Endothelial cell of umbilical vein (primary cell): Measurements from ENCODE around the gene ANKMY2. TPM values are rescaled to one million over a fixed set of nuclear protein-coding genes. Genes with fewer than 3 reads are reported as not detected.

Experiments
- BruUV-seq: library from RNA; stranded (reverse); fragments of 400-500 nt; replicated peaks from 2 replicates; lab custom pipeline; 2021; lab: Mats Ljungman, UMichigan
- CTCF ChIA-PET: fragments of 300-600, 350-600 bp; sonication (Branson Sonifier 250); formaldehyde crosslinking; loops from one replicate; lab custom pipeline; 2021; ENCODE audit warnings: antibody characterized with exemption, inconsistent platforms; lab: Charles Lee
- POLR2A ChIA-PET: fragments of 300-600, 350-600 bp; sonication (Branson Sonifier 250); formaldehyde crosslinking; loops from one replicate; lab custom pipeline; 2021; ENCODE audit warnings: antibody characterized with exemption, inconsistent platforms; lab: Charles Lee
- DNase-seq: peaks from one replicate; pipeline ENCODE4 v3.0.0-alpha.2; 2011; ENCODE audit warnings: low read depth, low spot score
- FAIRE-seq: peaks from 2 replicates; lab custom pipeline; 2011; peaks lifted over from hg19 to GRCh38; lab: Jason Lieb, UNC
- H2AFZ ChIP-seq: 2 replicates; pipeline ENCODE4 v1.6.0; 2012; ENCODE audit warnings: low read depth, low read length, control low read depth, inconsistent platforms
- H3K27ac ChIP-seq: 2 replicates; pipeline ENCODE4 v1.5.1; 2011; ENCODE audit warnings: low read depth, mild to moderate bottlenecking, control low read depth, low read length, moderate library complexity; ENCODE audit not compliant: insufficient read depth
- H3K27me3 ChIP-seq, 2 experiments: 2 replicates each; pipeline versions ENCODE4 v1.6.0 to v1.6.1; 2011; ENCODE audit warnings: low read length in 2 of 2, mixed read lengths in 1 of 2; ENCODE audit not compliant: control insufficient read depth in 2 of 2, insufficient read depth in 2 of 2
- H3K36me3 ChIP-seq, 2 experiments: 2 replicates in 1 of 2; 3 replicates in 1 of 2; pipeline ENCODE4 v1.5.1; 2011; ENCODE audit warnings: low read length in 2 of 2, mild to moderate bottlenecking in 1 of 2, moderate library complexity in 1 of 2; ENCODE audit not compliant: control insufficient read depth in 2 of 2, insufficient read depth in 2 of 2; ENCODE audit errors: extremely low read depth in 1 of 2
- H3K4me1 ChIP-seq: 3 replicates; pipeline ENCODE4 v1.5.1; 2011; ENCODE audit warnings: mild to moderate bottlenecking, low read length; ENCODE audit not compliant: control insufficient read depth, insufficient read depth; ENCODE audit errors: extremely low read depth
- H3K4me2 ChIP-seq: 2 replicates; pipeline ENCODE4 v1.6.1; 2011; ENCODE audit warnings: low read length, control low read depth, mixed read lengths; ENCODE audit not compliant: insufficient read depth
- H3K4me3 ChIP-seq, 3 experiments: fragments of 200-600 bp in 1 of 3; sonication (generic), shearing (Covaris generic) in 1 of 3; replicated peaks in 1 of 3; 2 replicates each; pipeline ENCODE4 v1.5.1; 2011 to 2016; ENCODE audit warnings: control low read depth in 3 of 3, low read length in 3 of 3, mild to moderate bottlenecking in 2 of 3, inconsistent platforms in 1 of 3, low read depth in 1 of 3, moderate library complexity in 1 of 3; ENCODE audit not compliant: insufficient read depth in 1 of 3
- H3K79me2 ChIP-seq: 2 replicates; pipeline ENCODE4 v1.6.0; 2012; ENCODE audit warnings: low read length, inconsistent platforms; ENCODE audit not compliant: control insufficient read depth, insufficient read depth
- H3K9ac ChIP-seq: replicated peaks from 2 replicates; pipeline ENCODE3; 2011; ENCODE audit warnings: low read length, control low read depth; ENCODE audit not compliant: insufficient read depth; ENCODE audit errors: extremely low read depth
- H3K9me1 ChIP-seq: replicated peaks from 3 replicates; pipeline ENCODE4 v1.6.0; 2011; ENCODE audit warnings: mild to moderate bottlenecking, low read length; ENCODE audit not compliant: control insufficient read depth, insufficient read depth; ENCODE audit errors: extremely low read depth
- H3K9me3 ChIP-seq: replicated peaks from 2 replicates; pipeline ENCODE4 v1.5.1; 2012; ENCODE audit warnings: low read length, inconsistent platforms; ENCODE audit not compliant: control insufficient read depth, insufficient read depth
- H4K20me1 ChIP-seq: replicated peaks from 2 replicates; pipeline ENCODE3; 2011; ENCODE audit warnings: mild to moderate bottlenecking, low read length; ENCODE audit not compliant: control insufficient read depth, insufficient read depth; ENCODE audit errors: extremely low read depth
- EZH2 ChIP-seq: IDR thresholded peaks from 2 replicates; pipeline ENCODE4 v1.6.1; 2012; ENCODE audit warnings: borderline replicate concordance, low read depth, mild to moderate bottlenecking, moderate library complexity, low read length, inconsistent platforms; ENCODE audit not compliant: severe bottlenecking
- FOS ChIP-seq: IDR thresholded peaks from 2 replicates; pipeline ENCODE4 v1.6.1; 2011; ENCODE audit warnings: mild to moderate bottlenecking, low read length, moderate library complexity, borderline replicate concordance; ENCODE audit not compliant: insufficient read depth
- GATA2 ChIP-seq: IDR thresholded peaks from 2 replicates; pipeline ENCODE4 v1.7.0; 2011; ENCODE audit warnings: low read depth, mild to moderate bottlenecking, moderate library complexity, mixed read lengths, low read length; ENCODE audit not compliant: insufficient read length, insufficient read depth
- JUN ChIP-seq: IDR thresholded peaks from 2 replicates; pipeline ENCODE4 v1.6.1; 2011; ENCODE audit warnings: borderline replicate concordance, low read depth; ENCODE audit not compliant: insufficient read length, insufficient read depth
- MYC ChIP-seq: IDR thresholded peaks from one replicate; pipeline ENCODE4 v1.6.1; 2011; ENCODE audit warnings: mild to moderate bottlenecking, low read depth, low read length
- POLR2A ChIP-seq: IDR thresholded peaks from 2 replicates; pipeline ENCODE4 v1.6.1; 2012; ENCODE audit warnings: low read depth, mild to moderate bottlenecking, control low read depth, low read length
- POLR2AphosphoS5 ChIP-seq: IDR thresholded peaks from 2 replicates; pipeline ENCODE4 v1.6.1; 2012; ENCODE audit warnings: low read depth, mild to moderate bottlenecking, control low read depth, low read length, moderate library complexity; ENCODE audit not compliant: insufficient read depth
- dilution Hi-C: fragments of 300-500 bp; cut with MboI; formaldehyde crosslinking; loops from one replicate; pipeline ENCODE4 v1.15.0; 2019; ENCODE audit warnings: low sequenced_read_pairs; ENCODE audit not compliant: extremely low pct_ligation_motif_present
- intact Hi-C: fragments of 100-400 bp; cut with micrococcal nuclease; formaldehyde crosslinking; loops from one replicate; pipeline ENCODE4 v1.10.0; 2022
- polyA plus RNA-seq, 4 experiments: library from polyadenylated mRNA; depleted of rRNA in 3 of 4; stranded (reverse) in 3 of 4; unstranded in 1 of 4; fragments of >200 nt; gene quantifications; 2 replicates each; pipeline versions ENCODE4 v1.2.1 to v1.2.3, GENCODE V29; 2011 to 2012; ENCODE audit warnings: missing spikeins in 1 of 4
- total RNA-seq: library from RNA; stranded (reverse); gene quantifications from 2 replicates; pipeline ENCODE4 v1.2.3, GENCODE V29; 2021
- TF ChIP-seq, protein P1 (sequence below), 2 donors: IDR thresholded peaks; 1 replicate in 1 of 2; 2 replicates in 1 of 2; pipeline ENCODE4 v1.5.1; 2011; ENCODE audit warnings: low read length in 2 of 2, mild to moderate bottlenecking in 2 of 2, moderate library complexity in 2 of 2, control low read depth in 1 of 2, inconsistent platforms in 1 of 2, low read depth in 1 of 2; ENCODE audit not compliant: insufficient read depth in 1 of 2; ENCODE audit errors: extremely low read depth in 1 of 2
- TF ChIP-seq, protein P2 (sequence below): IDR thresholded peaks from 2 replicates; pipeline ENCODE4 v1.6.1; 2011; ENCODE audit not compliant: insufficient read depth, insufficient read length

ANKMY2 gene
- total and polyA plus RNA-seq, 2 donors (not counting 3 experiments of a cell fraction or from before 2014, with no cell fraction given): 7.7 to 11.6 TPM

DNA sequence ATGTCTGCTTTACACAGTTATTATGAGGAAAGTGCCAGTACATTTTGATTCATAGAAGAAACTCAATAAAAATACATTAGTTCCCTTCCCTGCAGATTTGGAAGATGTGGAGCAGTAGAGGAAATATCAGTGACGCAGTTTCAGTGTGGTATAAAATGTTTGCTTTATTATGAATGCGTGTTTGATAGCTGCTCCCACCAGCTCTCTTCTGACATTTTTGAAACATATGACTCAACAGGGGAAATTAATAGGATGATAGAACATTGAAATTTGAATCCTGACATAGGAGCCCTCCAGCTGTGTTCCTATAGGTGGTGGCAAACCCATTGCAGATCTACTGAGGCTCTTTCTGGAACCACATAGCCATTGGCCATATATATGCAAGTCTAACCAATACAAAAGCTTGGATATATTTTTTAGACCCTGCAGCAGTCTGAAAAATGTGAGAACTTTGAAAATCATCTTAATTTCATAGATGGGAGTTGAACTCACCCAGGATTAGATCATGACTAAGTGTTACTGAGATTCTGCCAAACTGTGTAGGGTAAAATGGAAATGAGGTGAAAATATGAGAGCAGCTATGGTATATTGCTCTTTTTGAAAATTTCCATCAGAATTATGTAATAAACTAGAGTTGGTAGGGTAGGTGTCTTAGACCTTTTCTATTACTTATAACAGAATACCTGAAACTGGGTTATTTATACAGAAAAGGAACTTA, 48.2 kb upstream of the ANKMY2 start:
- Histone ChIP-seq H3K4me2 (no peak overlapping the region), H3K9me3 (no peaks in the 10 kb centered on the region), H3K27me3 (no peaks in the 10 kb centered on the region), H3K4me3 (no peak overlapping the region), H3K79me2 (no peaks in the 10 kb centered on the region), H2AFZ (no peak overlapping the region), H3K9ac (no peak overlapping the region), H4K20me1 (no peaks in the 10 kb centered on the region), H3K27ac (no peak overlapping the region), H3K4me1 (peaks cover 7% of the 10 kb centered on the region), H3K36me3 (peaks cover 18 to 38% of the 10 kb centered on the region in 2 experiments), H3K9me1 (no peaks in the 10 kb centered on the region)
- DNase-seq (no peak), FAIRE-seq (no peak)
- BruUV-seq: no TSS peak
- ChIA-PET POLR2A (no interaction called here), CTCF (interaction anchor here (0.8 to 2.6 kb wide), 5 partner anchors 18 to 227 kb away, joined by 3 to 18 read pairs (median 6); no protein-coding TSS in a partner anchor)
- intact Hi-C loops (no loop called here), dilution Hi-C loops (no loop called here)
- TF ChIP-seq, protein P1, sequence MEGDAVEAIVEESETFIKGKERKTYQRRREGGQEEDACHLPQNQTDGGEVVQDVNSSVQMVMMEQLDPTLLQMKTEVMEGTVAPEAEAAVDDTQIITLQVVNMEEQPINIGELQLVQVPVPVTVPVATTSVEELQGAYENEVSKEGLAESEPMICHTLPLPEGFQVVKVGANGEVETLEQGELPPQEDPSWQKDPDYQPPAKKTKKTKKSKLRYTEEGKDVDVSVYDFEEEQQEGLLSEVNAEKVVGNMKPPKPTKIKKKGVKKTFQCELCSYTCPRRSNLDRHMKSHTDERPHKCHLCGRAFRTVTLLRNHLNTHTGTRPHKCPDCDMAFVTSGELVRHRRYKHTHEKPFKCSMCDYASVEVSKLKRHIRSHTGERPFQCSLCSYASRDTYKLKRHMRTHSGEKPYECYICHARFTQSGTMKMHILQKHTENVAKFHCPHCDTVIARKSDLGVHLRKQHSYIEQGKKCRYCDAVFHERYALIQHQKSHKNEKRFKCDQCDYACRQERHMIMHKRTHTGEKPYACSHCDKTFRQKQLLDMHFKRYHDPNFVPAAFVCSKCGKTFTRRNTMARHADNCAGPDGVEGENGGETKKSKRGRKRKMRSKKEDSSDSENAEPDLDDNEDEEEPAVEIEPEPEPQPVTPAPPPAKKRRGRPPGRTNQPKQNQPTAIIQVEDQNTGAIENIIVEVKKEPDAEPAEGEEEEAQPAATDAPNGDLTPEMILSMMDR (IDR thresholded peaks at IDR 0.05; ENCODE audit: extremely low read depth in 1 of 2, insufficient read depth in 1 of 2, low read depth in 1 of 2, low read length in 2 of 2): no peak
- TF ChIP-seq POLR2A (no peak), GATA2 (no peak), JUN (no peak), FOS (no peak), EZH2 (no peak), MYC (no peak), POLR2AphosphoS5 (no peak)
- TF ChIP-seq, protein P2, sequence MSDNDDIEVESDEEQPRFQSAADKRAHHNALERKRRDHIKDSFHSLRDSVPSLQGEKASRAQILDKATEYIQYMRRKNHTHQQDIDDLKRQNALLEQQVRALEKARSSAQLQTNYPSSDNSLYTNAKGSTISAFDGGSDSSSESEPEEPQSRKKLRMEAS: no peak
